Measurements from ENCODE around the gene GLDN. TPM values are rescaled to one million over a fixed set of nuclear protein-coding genes. Genes with fewer than 3 reads are reported as not detected.

GLDN gene
- total RNA-seq, 1 donor from 2014 or later, result 0.09 TPM

DNA sequence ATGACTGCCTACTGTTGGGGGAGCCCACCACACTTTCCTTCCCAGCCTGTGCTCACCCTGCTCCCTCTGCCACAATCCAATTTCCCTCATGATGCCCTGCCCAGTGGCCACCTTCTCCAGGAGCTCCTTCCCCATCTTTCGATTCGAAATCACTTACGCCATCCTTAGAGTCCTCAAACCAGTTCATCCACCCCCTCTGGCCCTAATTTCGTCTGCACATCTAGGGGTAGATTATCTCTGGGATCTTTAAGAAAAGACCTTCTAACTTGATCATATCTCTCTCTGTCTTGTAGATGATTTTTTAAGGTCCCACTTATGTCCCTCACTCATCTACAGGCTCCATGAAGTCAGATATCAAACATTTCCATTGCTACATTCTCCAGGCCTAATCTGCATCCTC is 20.1 kb upstream of the GLDN start:
- no peaks in the 10 kb centered on the region for H3K36me3 ChIP-seq (ENCODE audit: insufficient read depth, low read length)
- no peak for DNase-seq (ENCODE audit: low read depth)
- peaks cover 12% of the 10 kb centered on the region for H3K4me1 Mint-ChIP-seq (ENCODE audit: low read depth, unreplicated experiment)
- no peak overlapping the region for H2AFZ ChIP-seq (ENCODE audit: low read depth, low read length)
- no peaks in the 10 kb centered on the region for H4K20me1 ChIP-seq (ENCODE audit: insufficient read depth, low read length)
- peaks cover 5% of the 10 kb centered on the region for H3K27me3 ChIP-seq (ENCODE audit: insufficient read depth, low read length)
- H3K4me3 ChIP-seq (ENCODE audit: insufficient read depth, low read depth, low read length), result no peak overlapping the region
- no peak overlapping the region for H3K9ac ChIP-seq (ENCODE audit: low read length)
- H3K9me3 Mint-ChIP-seq (ENCODE audit: unreplicated experiment), result peaks cover 3% of the 10 kb centered on the region
- H3K9me3 ChIP-seq (ENCODE audit: insufficient read depth, low read depth, low read length), result no peaks in the 10 kb centered on the region
- H3K4me1 ChIP-seq (ENCODE audit: insufficient read depth, low read length), result no peaks in the 10 kb centered on the region
- H3K36me3 Mint-ChIP-seq (ENCODE audit: low read depth, unreplicated experiment), result no peaks in the 10 kb centered on the region
- no peak for FAIRE-seq
- H3K4me3 Mint-ChIP-seq (ENCODE audit: unreplicated experiment), result no peak overlapping the region
- no peak overlapping the region for H3K27ac ChIP-seq (ENCODE audit: low read depth, low read length)
- TF ChIP-seq EZH2 (IDR thresholded peaks at IDR 0.05; ENCODE audit: insufficient read depth, low read length) (no peak), CTCF (IDR thresholded peaks at IDR 0.05; ENCODE audit: insufficient read depth, low read depth, low read length) (no peak)
- H3K27ac Mint-ChIP-seq (ENCODE audit: unreplicated experiment), result no peak overlapping the region
- no peaks in the 10 kb centered on the region for H3K79me2 ChIP-seq (ENCODE audit: insufficient read depth, low read length)
- no peak overlapping the region for H3K4me2 ChIP-seq (ENCODE audit: low read length)
- peaks cover 21% of the 10 kb centered on the region for H3K27me3 Mint-ChIP-seq (ENCODE audit: low read depth, unreplicated experiment)

- Mint-ChIP-seq H3K27ac (ENCODE audit: unreplicated experiment) (no peak overlapping the region), H3K27me3 (ENCODE audit: low read depth, unreplicated experiment) (peaks cover 26% of the 10 kb centered on the region), H3K4me1 (ENCODE audit: low read depth, unreplicated experiment) (peaks cover 12% of the 10 kb centered on the region), H3K4me3 (ENCODE audit: unreplicated experiment) (no peak overlapping the region), H3K9me3 (ENCODE audit: unreplicated experiment) (peaks cover 3% of the 10 kb centered on the region), H3K36me3 (ENCODE audit: low read depth, unreplicated experiment) (no peaks in the 10 kb centered on the region)
- no peak for FAIRE-seq
- H2AFZ ChIP-seq (ENCODE audit: low read depth, low read length), result no peak overlapping the region
- H3K9me3 ChIP-seq (ENCODE audit: insufficient read depth, low read depth, low read length), result no peaks in the 10 kb centered on the region
- no peaks in the 10 kb centered on the region for H3K4me1 ChIP-seq (ENCODE audit: insufficient read depth, low read length)
- no peaks in the 10 kb centered on the region for H4K20me1 ChIP-seq (ENCODE audit: insufficient read depth, low read length)
- no peak for DNase-seq (ENCODE audit: low read depth)
- H3K79me2 ChIP-seq (ENCODE audit: insufficient read depth, low read length), result no peaks in the 10 kb centered on the region
- H3K9ac ChIP-seq (ENCODE audit: low read length), result no peak overlapping the region
- H3K36me3 ChIP-seq (ENCODE audit: insufficient read depth, low read length), result no peaks in the 10 kb centered on the region
- TF ChIP-seq CTCF (IDR thresholded peaks at IDR 0.05; ENCODE audit: insufficient read depth, low read depth, low read length), result no peak
- H3K4me3 ChIP-seq (ENCODE audit: insufficient read depth, low read depth, low read length), result no peak overlapping the region
- H3K4me2 ChIP-seq (ENCODE audit: low read length), result no peak overlapping the region
- H3K27ac ChIP-seq (ENCODE audit: low read depth, low read length), result no peak overlapping the region
- H3K27me3 ChIP-seq (ENCODE audit: insufficient read depth, low read length), result peaks cover 7% of the 10 kb centered on the region
Observed at GRCh38 chr15:51322621-51323296, 18.7 kb upstream of the GLDN start.

- no peak for DNase-seq (ENCODE audit: low read depth)
- Histone ChIP-seq H3K4me2 (ENCODE audit: low read length) (no peak overlapping the region), H3K4me3 (ENCODE audit: insufficient read depth, low read depth, low read length) (no peak overlapping the region), H3K9ac (ENCODE audit: low read length) (no peak overlapping the region), H3K79me2 (ENCODE audit: insufficient read depth, low read length) (no peaks in the 10 kb centered on the region), H2AFZ (ENCODE audit: low read depth, low read length) (no peak overlapping the region), H3K4me1 (ENCODE audit: insufficient read depth, low read length) (no peaks in the 10 kb centered on the region), H3K36me3 (ENCODE audit: insufficient read depth, low read length) (no peaks in the 10 kb centered on the region), H3K9me3 (ENCODE audit: insufficient read depth, low read depth, low read length) (no peaks in the 10 kb centered on the region), H3K27me3 (ENCODE audit: insufficient read depth, low read length) (peaks cover 7% of the 10 kb centered on the region), H3K27ac (ENCODE audit: low read depth, low read length) (no peak overlapping the region), H4K20me1 (ENCODE audit: insufficient read depth, low read length) (no peaks in the 10 kb centered on the region)
- TF ChIP-seq CTCF (IDR thresholded peaks at IDR 0.05; ENCODE audit: insufficient read depth, low read depth, low read length) (no peak), EZH2 (IDR thresholded peaks at IDR 0.05; ENCODE audit: insufficient read depth, low read length) (no peak)
- peaks cover 7% of the 10 kb centered on the region for H3K4me1 Mint-ChIP-seq (ENCODE audit: low read depth, unreplicated experiment)
- no peak for FAIRE-seq
- H3K27me3 Mint-ChIP-seq (ENCODE audit: low read depth, unreplicated experiment), result peaks cover 24% of the 10 kb centered on the region
- no peak overlapping the region for H3K4me3 Mint-ChIP-seq (ENCODE audit: unreplicated experiment)
- no peak overlapping the region for H3K27ac Mint-ChIP-seq (ENCODE audit: unreplicated experiment)
- H3K9me3 Mint-ChIP-seq (ENCODE audit: unreplicated experiment), result peaks cover 3% of the 10 kb centered on the region
- H3K36me3 Mint-ChIP-seq (ENCODE audit: low read depth, unreplicated experiment), result no peaks in the 10 kb centered on the region
Observed at GRCh38 chr15:51323749-51324148, 17.7 kb upstream of the GLDN start.

Measured in astrocyte (in vitro differentiated cells and primary cell).